ENCODE data around the gene BIRC3.

DNA sequence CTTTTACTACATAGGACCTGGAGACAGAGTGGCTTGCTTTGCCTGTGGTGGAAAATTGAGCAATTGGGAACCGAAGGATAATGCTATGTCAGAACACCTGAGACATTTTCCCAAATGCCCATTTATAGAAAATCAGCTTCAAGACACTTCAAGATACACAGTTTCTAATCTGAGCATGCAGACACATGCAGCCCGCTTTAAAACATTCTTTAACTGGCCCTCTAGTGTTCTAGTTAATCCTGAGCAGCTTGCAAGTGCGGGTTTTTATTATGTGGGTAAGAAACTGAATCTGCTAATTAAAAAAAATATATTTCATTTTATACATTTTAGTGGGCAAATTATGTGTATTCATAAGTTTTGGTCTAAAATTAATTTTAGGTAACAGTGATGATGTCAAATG, 7.8 kb downstream of the BIRC3 start:
- TF ChIP-seq, protein P1, sequence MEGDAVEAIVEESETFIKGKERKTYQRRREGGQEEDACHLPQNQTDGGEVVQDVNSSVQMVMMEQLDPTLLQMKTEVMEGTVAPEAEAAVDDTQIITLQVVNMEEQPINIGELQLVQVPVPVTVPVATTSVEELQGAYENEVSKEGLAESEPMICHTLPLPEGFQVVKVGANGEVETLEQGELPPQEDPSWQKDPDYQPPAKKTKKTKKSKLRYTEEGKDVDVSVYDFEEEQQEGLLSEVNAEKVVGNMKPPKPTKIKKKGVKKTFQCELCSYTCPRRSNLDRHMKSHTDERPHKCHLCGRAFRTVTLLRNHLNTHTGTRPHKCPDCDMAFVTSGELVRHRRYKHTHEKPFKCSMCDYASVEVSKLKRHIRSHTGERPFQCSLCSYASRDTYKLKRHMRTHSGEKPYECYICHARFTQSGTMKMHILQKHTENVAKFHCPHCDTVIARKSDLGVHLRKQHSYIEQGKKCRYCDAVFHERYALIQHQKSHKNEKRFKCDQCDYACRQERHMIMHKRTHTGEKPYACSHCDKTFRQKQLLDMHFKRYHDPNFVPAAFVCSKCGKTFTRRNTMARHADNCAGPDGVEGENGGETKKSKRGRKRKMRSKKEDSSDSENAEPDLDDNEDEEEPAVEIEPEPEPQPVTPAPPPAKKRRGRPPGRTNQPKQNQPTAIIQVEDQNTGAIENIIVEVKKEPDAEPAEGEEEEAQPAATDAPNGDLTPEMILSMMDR (IDR thresholded peaks at IDR 0.05 in 4 of 5, conservative IDR thresholded peaks at IDR 0.05 in 1 of 5), result no peak
- TF ChIP-seq POLR2A (IDR thresholded peaks at IDR 0.05), result no peak
